ENCODE results near the gene FOXO3.

GRCh38 chr6:108667993-108668392 lies 107.3 kb downstream of the FOXO3 start:
- TF ChIP-seq, protein P1, sequence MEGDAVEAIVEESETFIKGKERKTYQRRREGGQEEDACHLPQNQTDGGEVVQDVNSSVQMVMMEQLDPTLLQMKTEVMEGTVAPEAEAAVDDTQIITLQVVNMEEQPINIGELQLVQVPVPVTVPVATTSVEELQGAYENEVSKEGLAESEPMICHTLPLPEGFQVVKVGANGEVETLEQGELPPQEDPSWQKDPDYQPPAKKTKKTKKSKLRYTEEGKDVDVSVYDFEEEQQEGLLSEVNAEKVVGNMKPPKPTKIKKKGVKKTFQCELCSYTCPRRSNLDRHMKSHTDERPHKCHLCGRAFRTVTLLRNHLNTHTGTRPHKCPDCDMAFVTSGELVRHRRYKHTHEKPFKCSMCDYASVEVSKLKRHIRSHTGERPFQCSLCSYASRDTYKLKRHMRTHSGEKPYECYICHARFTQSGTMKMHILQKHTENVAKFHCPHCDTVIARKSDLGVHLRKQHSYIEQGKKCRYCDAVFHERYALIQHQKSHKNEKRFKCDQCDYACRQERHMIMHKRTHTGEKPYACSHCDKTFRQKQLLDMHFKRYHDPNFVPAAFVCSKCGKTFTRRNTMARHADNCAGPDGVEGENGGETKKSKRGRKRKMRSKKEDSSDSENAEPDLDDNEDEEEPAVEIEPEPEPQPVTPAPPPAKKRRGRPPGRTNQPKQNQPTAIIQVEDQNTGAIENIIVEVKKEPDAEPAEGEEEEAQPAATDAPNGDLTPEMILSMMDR (IDR thresholded peaks at IDR 0.05; ENCODE audit: low read depth, low read length, poor library complexity, severe bottlenecking) = no peak
- TF ChIP-seq EZH2phosphoT487 (IDR thresholded peaks at IDR 0.05; ENCODE audit: borderline replicate concordance, low read length) = no peak

Data from DOHH2 (cell line).